ENCODE measurements around the gene KIF23.

DNA sequence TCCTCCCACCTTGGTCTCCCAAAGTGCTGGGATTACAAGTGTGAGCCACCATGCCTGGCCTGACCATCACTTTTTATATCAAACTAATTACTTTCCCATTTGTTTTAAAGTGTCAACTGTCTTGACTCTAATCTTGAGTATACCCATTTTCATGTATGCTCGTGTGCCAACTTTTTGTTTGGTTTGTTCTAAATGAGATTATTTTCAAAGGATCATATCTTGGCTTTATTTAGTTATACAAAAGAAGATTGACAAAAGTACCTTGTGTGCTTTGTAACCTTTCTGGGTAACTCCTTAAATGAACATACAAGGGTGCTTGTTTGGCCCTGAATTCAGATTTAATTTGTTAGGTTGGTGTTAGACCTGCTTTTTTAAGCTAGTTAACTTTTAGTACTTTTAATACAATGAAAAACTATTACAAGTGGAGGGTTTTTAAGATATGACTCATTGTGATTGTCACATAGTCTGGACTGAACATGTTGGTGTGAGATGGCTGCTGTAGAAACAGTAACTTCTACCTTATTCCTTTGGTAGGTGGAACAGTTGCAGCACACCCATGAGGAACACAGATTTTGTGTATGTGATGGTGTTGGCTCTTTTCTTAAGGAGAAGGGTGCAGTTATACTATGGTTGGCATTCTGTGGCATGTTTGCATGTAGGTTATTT lies 10.7 kb downstream of the KIF23 start:
- TF ChIP-seq, protein P1, sequence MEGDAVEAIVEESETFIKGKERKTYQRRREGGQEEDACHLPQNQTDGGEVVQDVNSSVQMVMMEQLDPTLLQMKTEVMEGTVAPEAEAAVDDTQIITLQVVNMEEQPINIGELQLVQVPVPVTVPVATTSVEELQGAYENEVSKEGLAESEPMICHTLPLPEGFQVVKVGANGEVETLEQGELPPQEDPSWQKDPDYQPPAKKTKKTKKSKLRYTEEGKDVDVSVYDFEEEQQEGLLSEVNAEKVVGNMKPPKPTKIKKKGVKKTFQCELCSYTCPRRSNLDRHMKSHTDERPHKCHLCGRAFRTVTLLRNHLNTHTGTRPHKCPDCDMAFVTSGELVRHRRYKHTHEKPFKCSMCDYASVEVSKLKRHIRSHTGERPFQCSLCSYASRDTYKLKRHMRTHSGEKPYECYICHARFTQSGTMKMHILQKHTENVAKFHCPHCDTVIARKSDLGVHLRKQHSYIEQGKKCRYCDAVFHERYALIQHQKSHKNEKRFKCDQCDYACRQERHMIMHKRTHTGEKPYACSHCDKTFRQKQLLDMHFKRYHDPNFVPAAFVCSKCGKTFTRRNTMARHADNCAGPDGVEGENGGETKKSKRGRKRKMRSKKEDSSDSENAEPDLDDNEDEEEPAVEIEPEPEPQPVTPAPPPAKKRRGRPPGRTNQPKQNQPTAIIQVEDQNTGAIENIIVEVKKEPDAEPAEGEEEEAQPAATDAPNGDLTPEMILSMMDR (IDR thresholded peaks at IDR 0.05) = no peak
- TF ChIP-seq POLR2A (IDR thresholded peaks at IDR 0.05) = no peak
